Frontal cortex (tissue), 4 donors: ENCODE results near the gene KLC4. TPM values are rescaled to one million over a fixed set of nuclear protein-coding genes. Genes with fewer than 3 reads are reported as not detected.
"Not testable (repeated sequence)": the region's sequence is repeated elsewhere in the genome, so short reads cannot be mapped to it uniquely, and the experiment has no call there.

Experiments
- DNase-seq, 2 donors: peaks; one replicate each; pipeline ENCODE4 v3.0.0; 2012; ENCODE audit warnings: low spot score in 2 of 2
- FAIRE-seq: peaks from 2 replicates; lab custom pipeline; 2012; peaks lifted over from hg19 to GRCh38; lab: Jason Lieb, UNC
- total RNA-seq: library from RNA; depleted of rRNA; stranded (reverse); fragments of >200 nt; gene quantifications from one replicate; pipeline ENCODE4 v1.2.3, GENCODE V29; 2014
- donor health status: control.
- donor health status: control.
- donor health status: control.

Gene KLC4
- total RNA-seq, 1 donor from 2014 or later, result 18.8 TPM

DNA sequence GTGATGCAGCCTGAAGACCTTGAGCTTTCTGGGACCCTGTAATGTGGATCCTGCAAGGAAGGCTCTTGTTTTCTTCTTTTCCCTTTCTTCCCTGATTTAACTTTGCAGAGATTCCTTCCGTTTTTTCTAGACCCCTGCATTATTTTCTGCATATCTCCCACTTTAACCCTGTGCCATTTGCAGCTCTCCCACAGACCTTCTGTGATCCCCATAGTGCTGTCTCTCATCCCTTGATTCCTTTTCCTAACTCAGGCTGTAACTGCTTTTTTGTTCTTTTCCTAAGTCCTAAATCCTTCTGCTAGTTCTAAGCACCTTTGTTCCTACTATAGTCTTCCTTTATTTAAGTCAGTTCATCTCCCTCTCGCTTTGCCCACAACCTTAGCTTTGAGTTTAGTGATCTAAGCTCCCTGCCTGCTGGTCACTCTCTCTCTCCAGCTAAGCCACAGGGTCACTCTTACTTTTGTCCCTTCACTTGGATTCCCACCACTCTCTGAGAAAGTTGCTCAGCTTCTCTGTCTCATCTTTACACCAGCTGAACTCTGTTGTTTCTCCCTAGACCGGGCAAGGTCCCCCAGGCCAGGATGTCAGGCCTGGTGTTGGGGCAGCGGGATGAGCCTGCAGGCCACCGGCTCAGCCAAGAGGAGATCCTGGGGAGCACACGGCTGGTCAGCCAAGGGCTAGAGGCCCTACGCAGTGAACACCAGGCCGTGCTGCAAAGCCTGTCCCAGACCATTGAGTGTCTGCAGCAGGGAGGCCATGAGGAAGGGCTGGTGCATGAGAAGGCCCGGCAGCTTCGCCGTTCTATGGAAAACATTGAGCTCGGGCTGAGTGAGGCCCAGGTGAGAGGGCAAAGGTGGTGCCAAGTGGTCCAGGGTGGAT lies 1.6 kb downstream of the KLC4 start:
- DNase-seq (no peak), FAIRE-seq (no peak)

GRCh38 chr6:43061861-43062260 lies 2.4 kb downstream of the KLC4 start:
- no peak for FAIRE-seq
- DNase-seq, result no peak

DNA sequence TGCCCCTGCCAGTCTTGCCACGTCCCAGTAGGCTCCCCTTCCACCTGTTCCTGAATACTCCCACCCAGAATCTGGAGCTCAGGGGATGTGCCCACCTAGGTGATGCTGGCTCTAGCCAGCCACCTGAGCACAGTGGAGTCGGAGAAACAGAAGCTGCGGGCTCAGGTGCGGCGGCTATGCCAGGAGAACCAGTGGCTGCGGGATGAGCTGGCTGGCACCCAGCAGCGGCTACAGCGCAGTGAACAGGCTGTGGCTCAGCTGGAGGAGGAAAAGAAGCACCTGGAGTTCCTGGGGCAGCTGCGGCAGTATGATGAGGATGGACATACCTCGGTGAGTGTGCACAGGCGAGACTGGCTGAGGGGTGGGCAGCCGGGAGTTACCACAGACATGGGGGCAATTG lies 3.4 kb downstream of the KLC4 start:
- FAIRE-seq (no peak), DNase-seq (no peak)

- no peak for FAIRE-seq
- peak in 1 of 2 donors; percentile 48 for DNase-seq
Observed at GRCh38 chr6:43070028-43070632, 10.7 kb downstream of the KLC4 start.

- DNase-seq, result no peak
- no peak for FAIRE-seq
Observed at GRCh38 chr6:43074847-43075669, 15.6 kb downstream of the KLC4 start.

GRCh38 chr6:43075670-43076463 lies 16.4 kb downstream of the KLC4 start, which contains the start of gene PTK7:
PTK7 (plus strand) TSS chr6:43076314; CDS start chr6:43076489, 175 bp downstream.
- FAIRE-seq, result no peak
- peak; percentile 48 to 60 for DNase-seq

DNA sequence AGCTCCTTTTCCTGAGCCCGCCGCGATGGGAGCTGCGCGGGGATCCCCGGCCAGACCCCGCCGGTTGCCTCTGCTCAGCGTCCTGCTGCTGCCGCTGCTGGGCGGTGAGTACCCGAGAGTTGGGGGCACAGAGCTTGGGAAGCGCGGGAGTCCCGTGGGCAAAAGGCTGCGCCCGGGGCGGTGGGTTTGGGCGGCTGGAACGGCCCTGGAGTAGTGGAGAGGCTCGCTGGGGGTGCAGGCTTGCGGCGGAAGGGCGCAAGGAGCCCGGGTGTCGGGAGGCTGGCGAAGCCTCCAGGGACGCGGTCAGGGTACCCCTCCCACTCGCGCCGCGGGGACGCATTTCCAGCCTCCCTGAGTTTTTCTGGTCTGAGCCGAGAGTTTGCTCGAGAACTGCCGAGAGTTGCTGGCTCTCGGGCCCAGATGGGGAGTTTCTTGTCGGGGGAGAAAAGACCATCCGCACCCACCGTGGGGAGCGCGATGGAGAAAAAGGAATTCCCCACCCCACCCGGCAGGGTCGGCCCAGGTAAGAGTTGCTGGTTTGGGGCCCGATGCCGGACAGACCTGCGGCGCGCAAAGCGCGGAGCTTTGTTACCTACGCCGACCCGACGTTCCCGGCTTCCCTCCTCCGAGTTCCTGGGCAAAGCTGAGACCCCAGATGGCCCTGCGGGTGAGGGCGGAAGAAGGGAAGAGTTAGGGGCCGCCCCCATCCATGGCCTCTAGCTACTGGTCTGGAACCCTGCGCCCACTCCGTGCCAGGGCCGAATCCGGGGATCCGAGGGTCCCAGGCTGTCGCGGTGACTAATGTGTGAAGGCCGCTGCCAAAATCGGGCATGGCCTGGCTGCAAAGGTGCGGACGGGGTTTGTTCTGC lies 17.3 kb downstream of the KLC4 start:
- no peak for FAIRE-seq
- no peak for DNase-seq

GRCh38 chr6:43077333-43077809 lies 17.9 kb downstream of the KLC4 start:
- no peak for DNase-seq
- FAIRE-seq, result no peak

DNA sequence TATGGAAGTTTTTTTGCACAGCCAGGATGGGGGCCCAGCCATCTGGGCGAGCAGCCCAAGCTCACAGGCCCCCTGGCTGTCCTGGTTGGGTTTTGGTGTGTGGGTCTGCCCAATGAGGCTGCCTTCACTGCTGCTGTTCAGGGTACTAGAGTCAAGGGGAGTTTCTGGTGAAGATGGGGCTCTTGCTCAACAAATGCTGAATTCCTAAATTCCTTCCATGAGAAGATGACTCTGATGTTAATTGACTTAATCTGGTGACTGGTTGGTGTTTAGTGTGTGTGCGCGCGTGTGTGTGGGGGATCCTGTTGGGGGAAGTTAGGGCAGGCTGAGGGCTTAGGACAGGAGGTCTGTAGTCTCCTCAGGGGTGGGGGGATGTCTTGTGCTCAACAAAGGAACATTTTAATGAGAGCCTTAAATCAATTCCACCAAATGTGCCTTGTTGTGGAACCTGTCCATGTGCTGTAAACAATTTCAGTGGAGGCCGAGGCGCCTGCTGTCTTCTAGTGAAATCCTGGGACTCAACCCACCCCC lies 18.6 kb downstream of the KLC4 start:
- no peak for DNase-seq
- FAIRE-seq, result no peak

DNA sequence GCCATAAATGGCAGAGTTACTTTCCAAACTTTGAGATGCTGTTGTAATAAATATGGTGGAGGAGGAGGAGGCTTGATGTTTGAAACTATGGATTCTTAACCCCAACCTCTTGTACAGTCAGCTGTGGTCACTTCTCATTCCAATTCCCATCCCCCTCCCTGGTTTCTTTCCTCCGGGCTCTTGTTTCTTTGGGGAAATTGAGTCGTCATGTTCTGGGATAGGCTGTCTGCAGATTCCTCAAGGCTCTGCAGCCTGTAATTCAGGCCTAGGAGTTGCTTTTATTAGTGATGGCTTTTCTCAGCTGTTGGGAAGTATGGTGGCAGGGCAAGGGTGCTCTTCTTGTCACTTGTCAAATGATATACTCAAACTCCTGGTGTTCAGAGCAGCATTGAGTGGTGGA lies 19.3 kb downstream of the KLC4 start:
- no peak for FAIRE-seq
- DNase-seq, result no peak

DNA sequence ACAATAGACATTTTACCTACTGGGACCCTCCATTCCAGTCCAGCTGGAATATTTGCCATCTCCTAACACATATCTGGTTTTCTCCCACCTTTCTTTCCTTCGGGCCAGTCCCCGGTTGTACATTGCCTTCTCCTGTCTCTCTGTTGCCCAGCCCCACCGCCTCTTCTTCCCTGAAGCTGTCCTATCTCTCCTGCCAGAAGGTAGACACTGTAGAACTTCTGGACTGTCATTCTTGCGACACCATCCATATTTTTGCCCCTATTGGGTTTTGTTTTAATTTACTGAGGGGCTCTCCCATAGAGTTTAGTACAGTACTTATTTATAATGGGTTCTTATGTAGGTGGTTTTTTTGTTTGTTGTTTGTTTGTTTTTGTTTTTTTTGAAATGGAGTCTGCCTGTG lies 21.6 kb downstream of the KLC4 start:
- FAIRE-seq, result no peak
- DNase-seq, result no peak

GRCh38 chr6:43081922-43082321 lies 22.5 kb downstream of the KLC4 start:
- FAIRE-seq, DNase-seq: not testable (repeated sequence)

DNA sequence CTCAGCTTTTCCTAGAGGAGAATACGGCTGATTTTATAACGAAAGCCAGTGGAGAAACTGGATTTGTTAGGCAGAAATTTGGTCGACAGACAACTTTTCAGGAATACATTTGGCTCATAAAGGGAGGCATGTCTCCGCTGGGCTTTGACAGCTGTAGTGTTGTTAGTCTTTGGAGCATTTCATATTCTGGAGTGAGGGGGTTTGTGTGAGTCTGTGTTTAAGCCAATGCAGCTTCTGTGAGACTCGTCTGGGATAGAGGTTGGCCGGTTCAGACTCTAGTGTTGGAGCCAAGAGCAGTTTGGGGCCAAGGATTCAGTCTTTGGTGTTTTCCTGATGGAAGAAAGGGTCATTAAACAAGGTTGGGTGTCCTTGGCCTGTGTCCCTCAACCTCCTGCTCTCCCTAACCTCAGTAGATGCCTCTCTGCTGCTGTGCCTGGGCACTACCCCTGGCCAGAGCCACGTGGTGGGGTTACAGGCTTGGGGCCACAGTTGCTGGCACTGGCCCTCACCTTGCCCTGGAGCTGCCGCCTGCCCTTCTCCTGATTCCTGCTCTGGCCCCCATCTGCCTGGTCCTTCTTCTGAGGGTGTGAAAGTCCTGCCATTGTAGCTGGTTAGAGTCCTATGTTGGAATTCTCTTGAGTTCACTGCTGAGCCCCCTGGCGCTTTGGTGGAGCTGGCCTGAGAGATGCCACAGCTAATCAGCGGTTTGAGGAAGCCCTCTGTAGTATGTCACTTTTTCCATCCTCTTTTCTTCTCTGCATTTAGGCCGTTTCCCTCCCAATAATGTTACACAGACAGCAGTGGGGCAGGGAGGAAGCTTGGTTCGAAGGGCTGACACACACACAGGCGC lies 23.6 kb downstream of the KLC4 start:
- DNase-seq (no peak), FAIRE-seq (no peak)

DNA sequence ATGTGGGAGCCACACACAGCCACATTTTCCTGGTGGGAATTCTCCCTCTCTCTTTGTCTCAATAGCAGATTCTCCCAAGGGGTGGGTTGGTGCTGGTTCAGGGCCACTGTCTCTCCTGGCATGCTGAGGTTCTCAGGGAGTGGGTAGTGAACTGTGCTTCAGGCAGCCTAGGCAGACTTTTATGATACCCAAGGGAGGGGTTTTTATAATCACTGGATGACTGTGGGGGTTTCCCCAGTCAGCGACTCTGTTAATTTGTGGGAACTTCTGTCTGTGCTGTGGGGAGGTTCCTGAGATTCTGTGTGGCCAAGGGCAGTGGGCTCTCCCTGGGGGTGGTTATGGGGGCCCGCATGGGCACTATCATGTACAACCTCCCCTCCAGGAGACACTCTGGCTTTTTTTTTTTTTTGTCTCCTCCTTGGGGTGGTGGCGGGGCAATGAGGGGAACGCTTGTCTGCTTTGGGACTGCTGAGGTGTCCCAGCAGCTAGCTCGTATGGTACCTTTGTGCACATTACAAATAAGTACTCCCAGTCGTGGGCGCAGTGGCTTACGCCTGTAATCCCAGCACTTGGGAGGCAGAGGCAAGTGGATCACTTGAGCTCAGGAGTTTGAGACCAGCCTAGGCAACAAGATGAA lies 26.7 kb downstream of the KLC4 start:
- no peak for FAIRE-seq
- no peak for DNase-seq

- DNase-seq (no peak), FAIRE-seq (no peak)
Observed at GRCh38 chr6:43088654-43089056, 29.2 kb downstream of the KLC4 start.

GRCh38 chr6:43089467-43089866 lies 30.0 kb downstream of the KLC4 start:
- no peak for FAIRE-seq

More at GRCh38 chr6:43089467-43089866, 30.0 kb downstream of the KLC4 start:
- DNase-seq, result no peak
